NCI-H226 (cell line): ENCODE data around the gene EXOC4.
A peak's percentile ranks its signal among the peaks of the same experiment; 100 is the strongest.
"Not testable (repeated sequence)": the region's sequence is repeated elsewhere in the genome, so short reads cannot be mapped to it uniquely, and the experiment has no call there.

Source experiments
- DNase-seq: peaks from one replicate; pipeline ENCODE4 v3.0.0-alpha.2; 2015

The EXOC4 gene

DNA sequence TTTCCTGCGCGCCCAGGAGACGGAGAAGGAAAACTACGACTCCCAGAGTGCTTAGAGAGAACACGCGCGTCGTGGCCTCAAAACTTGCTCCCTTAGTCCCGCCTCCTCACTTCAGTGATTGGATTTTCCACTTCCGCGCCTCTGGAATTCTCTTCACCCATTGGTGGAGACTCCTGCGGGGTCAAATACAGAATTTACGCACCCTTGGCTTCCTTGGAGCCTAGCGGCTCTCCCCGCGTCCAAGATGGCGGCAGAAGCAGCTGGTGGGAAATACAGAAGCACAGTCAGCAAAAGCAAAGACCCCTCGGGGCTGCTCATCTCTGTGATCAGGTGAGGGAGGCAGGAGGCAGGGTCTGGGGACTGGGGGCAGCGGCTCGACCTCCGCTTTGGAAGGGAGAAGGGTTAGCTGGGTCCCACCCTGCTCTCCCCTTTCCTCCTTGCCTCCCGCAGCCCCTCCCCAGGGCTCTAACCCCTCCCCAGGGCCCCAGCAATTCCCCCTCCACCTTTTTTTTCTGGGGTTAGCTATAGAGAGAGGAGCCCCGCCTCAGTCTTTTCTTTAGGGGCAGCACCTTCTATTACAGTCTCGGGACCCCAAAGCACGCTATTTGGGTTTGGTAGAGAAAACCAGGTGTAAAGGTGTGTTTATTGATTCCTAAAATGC is at the start of gene EXOC4:
Gene EXOC4, plus strand, starts transcription at position 221 of the 661 bp plus-strand sequence.
- DNase-seq: peak; percentile 96

DNA sequence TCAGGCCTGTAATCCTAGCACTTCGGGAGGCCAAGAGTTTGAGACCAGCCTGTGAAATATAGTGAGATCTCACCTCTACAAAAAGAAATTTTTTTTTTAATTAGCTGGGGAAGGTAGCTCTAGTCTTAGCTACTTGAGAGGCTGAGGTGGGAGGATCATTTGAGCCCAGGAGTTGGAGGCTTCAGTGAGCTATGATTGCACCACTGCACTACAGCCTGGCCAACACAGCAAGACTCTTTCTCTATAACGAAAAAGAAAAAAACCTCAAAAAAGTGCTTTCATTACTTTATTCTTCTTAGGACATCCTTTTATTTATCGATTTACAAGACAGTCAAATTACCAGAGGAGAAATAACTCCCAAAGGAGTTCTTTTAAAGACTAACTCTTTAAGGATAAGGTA is 49.4 kb upstream of the EXOC4 start:
- no peak for DNase-seq

DNA sequence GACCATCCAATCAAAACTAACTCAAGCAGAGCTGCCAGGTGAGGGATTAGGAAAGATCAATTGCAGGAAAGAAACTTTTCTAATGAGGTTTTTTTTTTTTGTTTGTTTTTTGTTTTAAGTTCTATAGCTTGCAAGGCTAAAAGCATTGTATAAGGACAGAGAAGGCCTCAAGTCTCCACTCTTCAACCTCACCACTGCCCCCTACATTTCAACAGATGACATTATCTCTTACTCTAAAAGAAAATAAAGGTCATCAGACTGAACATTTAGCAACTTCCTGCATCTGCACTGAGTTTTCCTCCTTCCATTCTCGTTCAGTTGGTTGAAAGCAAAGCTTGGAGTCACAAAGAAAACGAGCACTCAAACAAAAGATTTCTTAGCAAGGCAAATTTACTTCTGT is 45.2 kb upstream of the EXOC4 start:
- DNase-seq: no peak

DNA sequence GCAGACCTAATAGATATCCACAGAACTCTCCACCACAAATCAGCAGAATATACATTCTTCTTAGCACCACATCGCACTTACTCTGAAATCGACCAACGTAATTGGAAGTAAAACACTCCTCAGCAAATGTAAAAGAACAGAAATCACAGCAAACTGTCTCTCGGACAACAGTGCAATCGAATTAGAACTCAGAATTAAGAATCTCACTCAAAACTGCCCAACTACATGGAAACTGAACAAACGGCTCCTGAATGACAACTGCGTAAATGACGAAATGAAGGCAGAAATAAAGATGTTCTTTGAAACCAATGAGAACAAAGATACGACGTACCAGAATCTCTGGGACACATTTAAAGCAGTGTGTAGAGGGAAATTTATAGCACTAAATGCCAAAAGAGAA is 42.1 kb upstream of the EXOC4 start:
- not testable (repeated sequence) for DNase-seq

DNA sequence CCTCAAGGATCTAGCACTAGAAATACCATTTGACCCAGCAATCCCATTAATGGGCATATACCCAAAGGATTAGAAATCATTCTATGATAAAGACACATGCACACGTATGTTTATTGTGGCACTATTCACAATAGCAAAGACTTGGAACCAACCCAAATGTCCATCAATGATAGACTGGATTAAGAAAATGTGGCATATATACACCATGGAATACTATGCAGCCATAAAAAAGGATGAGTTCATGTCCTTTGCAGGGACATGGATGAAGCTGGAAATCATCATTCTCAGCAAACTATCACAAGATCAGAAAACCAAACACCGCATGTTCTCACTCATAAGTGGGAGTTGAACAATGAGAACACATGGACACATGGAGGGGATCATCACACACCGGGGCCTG is 39.1 kb upstream of the EXOC4 start:
- DNase-seq: not testable (repeated sequence)

DNA sequence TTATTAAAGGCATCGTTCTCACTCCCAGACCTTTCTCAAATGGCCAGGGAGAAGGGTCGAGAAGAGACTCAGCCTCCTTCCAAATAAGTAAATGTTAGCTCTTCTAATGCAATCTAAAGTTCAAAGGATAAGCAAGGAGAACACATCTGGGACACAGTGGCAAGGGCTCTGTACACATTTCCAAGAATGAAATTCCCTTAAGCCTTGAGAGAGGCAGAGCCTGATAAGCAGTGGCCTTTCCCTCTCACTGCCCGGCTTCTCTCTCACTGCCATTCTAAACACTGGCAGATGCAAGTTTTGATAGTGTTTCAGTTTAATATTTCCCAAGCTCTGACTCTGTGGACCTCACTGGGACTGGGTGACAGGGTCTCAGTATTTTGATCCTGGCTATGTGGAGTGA is 35.1 kb upstream of the EXOC4 start:
- no peak for DNase-seq

DNA sequence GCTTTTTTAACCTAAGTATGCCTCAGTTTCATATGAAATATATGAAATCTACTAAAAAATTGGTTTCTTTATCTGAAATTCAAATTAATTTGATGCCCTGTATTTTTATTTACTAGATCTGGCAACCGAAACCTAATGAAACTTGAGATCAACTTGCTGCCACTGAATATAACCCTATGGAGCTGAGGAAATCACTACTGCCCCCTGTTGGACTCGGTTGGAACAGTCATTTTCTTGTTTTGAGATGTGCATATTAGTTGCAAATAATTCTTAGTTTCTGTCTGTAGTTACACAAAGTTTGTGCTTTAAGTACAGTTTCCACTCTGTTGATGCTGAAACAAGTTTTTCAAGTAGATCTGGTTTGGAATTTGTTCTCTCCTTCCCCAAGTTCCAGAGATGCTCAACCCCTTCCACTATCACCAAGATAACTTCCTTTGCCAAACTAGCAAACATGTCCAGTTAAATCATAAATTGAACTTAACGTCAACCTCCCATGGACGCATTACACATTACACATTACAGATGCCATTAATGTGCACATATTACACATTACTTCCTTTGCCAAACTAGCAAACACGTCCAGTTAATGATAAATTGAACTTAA is 22.2 kb upstream of the EXOC4 start:
- no peak for DNase-seq

DNA sequence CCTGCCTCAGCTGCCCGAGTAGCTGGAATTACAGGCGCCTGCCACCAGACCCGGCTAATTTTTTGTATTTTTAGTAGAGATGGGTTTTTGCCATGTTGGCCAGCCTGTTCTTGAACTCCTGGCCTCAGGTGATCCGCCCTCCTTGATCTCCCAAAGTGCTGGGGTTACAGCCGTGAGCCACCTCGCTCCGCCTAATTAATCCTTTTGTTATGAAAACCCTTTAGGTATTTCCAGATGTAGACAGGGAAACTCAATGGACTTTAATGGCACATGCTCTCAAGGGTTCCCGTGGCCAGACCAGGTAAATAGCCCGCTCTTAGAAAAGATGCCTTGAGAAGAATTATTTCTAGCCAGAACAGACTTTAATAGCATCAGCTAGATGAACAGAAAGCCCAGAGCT is 19.7 kb upstream of the EXOC4 start:
- DNase-seq: no peak

DNA sequence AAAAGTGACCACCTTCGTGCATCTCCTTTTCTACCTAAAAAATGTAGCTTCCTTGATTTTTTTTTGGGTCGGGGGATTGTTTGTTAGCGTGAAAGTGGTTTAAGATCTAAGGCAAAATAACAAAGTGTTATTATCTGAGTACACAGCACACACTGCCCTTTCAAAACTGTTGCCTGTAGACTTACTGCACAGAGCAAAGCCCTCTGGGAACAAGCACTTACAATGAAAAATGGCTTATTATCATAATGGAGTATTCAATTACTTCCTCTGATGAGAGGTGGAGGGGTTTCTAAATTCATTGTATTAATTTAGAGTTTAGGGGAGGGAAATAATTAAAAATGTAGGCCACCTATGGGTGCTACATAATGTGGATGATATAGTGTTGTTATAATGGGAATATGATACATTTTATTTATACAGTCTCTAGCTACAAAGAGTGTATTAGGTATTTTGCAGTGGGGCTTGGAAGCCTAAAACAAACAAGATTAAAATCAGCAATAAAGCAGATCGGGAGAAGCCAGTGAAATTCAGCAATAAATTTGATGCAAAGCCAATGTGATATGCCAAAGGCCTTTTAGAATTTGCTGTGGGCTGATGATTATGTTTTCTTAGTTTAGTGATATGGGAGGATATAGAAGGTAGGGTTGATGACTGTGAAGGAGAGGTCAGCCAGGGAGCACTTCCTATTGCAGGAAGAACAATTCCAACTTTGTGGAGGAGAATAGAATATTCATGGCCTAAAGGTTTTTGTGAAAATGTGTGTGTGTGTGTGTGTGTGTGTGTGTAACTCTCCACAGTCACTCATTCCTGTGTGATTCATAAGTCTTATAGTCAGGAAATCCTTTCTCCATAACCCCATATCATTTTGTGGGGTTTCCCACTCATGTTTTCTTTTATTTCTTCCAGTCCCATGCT is 17.7 kb upstream of the EXOC4 start:
- peak; percentile 75 for DNase-seq

DNA sequence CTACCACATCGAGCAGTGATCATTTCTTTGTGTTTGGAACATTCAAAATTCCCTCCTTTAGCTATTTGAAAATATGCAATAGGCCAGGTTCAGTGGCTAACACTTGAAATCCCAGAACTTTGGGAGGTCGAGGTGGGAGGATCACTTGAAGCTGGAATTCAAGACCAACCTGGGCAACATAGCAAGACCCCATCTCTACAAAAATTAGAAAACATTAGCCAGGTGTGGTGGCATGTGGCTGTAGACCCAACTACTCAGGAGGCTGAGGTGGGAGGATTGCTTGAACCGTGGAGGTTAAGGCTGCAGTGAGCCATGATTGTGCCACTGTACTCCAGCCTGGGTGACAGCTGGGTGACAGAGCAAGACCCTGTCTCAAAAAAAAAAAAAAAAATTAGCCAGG is 15.3 kb upstream of the EXOC4 start:
- no peak for DNase-seq

DNA sequence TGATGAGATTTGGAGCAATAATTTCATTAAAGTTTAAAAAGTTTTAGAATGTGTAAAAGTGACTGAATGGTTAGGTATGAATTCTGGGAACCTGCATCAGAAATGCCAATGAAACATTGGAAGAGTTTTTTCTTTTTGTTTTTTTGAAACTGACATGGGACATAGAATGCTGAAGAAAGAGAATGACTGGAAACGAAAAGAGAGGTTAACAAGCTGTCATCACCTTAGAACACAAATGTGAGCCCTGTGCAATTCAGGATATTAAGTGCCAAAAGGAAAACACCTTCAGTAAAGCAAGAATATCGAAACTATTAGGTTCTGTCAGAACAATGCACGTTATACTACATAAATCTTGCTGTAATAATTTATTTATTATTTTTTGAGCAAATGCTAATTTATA is 12.6 kb upstream of the EXOC4 start:
- no peak for DNase-seq

DNA sequence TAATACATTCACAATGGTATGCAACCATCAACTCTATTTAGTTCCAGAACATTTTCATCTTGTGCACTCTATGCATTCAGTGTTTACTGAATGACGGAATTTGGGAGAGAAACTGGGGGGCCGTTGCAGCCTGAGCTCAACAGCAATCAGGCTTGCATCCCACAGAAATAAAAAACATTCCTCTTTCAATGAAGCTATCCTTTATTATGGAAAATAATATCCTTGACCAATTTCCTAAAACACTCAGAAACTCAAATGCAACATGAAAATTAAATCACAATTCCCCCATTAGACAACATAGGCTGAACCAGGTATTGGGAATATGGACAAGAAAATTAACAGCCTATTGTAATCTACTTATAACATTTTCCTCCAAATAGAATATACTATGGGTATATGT is 6.3 kb upstream of the EXOC4 start:
- DNase-seq: no peak

DNA sequence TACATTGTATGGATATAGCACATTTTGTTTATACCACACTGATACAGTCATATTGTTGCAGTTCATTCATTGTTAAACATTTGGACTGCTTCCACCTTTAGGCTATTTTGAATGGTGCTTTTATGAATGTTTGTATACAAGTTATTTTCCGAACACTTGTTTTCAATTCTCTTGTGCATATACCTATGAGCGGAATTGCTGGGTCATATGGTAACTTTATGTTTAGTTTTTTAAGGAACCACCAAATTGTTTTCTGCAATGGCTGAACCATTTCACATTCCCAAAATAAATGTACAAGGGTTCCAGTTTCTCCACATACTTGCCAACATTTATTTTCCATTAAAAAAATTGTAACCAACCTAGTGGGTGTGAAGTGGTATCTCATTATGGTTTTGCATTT is 4.0 kb upstream of the EXOC4 start:
- no peak for DNase-seq

DNA sequence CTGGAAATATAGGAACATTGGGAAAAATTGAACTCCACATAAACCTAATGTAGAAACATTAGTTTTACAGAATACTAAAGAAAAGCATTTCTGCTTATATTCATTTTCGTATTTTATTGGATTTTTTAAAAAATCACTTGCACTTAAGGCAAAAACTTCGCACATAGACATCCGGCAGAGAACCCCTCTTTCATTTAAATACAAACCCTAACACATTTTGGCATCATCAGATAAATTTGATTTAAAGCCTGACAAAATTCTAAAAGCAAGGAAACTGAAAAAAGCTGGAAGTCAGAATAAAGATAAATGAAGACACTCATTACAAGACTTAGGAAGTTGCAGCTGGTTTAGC is 396 bp upstream of the EXOC4 start:
- no peak for DNase-seq

DNA sequence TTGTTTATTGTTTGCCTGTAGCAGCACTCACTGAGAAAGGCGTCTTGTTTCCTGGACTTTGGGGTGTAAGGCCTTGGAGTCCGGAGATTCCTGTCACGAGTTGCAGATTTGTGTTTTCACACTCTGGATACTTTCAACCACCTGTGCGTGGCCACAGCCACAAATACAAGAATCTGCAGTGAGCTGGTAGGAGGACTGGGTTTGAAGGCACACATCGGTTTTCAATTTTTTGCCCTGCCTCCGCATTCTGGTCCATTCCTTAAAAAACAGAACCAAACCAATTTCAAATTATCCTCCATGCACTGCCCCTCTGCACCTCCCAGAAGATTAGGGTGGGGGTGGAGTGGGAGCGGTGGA is 619 bp downstream of the EXOC4 start:
- DNase-seq: no peak

DNA sequence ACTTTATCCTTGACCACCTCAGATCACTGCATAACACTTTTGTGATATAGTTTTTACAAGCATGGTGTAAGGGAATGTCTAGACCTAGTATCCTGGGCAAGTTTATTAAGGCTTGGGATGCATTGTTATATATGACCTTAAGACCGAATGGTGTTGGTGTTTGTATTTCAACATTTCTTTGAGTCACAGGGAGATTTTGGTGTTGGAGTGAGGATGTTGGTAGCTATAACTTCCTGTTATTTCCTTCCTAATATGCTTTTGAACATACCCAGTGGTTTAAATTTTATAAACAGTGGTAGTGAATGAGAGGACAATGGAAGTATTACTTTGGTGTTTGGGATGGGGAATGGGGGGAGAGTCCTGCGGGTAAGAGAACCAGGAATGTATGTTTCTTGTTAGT is 2.6 kb downstream of the EXOC4 start:
- no peak for DNase-seq

DNA sequence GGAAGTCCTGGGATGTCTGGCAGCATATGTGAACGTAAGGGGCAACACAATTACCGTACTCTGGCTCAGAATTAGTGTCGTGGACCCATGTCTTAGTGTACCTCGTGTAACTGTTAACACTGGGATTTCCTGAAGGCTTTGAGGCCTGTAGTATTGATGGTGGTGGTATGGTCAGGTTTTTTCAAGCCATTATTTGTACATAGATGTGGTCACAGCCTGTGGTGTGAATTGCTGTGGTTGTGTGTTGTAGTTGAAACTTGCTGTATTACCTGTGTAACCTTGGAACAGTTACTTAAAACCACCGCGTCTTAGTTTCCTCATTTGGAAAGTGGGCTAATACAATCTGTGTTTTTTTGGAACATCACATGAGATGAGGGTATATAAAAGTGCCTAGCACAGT is 5.3 kb downstream of the EXOC4 start:
- no peak for DNase-seq

DNA sequence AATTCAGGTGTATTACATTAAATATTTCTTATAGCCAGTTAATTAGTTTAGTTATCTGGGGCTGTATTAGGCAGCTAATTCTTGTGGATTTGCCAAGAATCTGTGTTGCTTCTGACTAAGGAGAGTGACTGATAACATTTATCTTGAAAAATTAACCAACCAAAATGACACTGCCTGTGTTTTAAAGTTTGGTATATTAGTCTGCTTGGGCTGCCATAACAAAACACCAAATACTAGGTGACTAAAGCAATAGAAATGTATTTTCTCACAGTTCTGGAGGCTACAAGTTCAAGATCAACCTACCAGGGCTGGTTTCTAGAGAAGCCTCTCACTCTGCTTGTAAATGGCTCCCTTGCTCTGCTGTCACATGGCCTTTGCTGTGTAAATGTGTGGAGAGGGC is 12.9 kb downstream of the EXOC4 start:
- DNase-seq: peak; percentile 73

DNA sequence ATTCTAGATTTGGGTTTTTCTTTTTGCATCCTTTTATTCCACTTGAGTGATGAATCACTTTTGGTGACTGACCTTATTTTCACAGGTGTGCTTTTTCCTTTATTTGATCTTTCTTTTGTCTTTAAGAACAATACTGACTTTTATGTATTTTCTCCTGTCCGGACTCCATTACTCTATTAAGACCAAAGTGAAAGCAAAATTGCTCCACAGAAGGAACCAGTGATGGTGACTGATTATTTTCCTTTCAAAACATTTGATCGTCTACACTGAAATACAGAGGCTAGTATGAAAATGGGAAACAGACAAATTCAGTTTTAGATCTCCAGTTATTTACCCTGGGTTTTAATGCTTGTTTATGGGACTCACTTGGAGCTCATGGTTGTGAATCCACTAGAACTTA is 15.5 kb downstream of the EXOC4 start:
- no peak for DNase-seq

DNA sequence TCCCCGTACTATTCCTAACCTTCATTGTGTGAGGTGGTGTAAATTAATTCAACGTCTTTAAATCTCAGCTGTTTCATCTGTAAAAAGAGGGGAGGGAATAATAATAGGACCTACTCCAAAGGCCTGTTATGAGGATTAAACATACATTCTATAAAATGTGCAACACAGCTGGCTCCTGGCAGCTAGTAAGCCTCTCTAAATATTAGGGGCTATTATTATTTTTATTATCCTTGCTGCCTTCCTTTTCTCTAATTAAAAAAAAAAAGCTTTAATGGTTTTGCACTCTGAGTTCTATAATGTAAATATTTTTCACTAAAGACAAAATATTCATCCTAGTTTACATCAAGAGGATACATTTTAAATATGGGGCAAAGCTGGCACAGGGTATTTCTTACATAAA is 19.5 kb downstream of the EXOC4 start:
- no peak for DNase-seq

DNA sequence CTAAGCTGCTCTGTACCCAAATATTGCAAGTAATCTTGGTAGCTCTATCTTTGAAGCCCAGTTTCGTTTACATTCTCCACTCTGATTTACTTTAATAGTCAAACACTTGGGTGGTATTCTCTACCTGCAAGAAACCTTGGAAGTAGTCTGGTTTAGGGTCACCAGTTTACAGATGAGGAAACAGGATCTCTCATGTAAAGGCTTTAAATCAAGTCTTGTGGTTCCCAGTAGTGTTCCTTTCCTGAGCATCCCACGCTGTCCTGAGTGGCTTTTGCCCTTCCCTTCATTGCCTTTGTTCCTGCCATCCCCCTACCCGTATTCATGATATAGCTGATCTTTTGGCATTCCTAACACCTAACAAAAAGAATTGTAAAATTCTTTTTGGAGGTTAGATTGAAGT is 20.3 kb downstream of the EXOC4 start:
- DNase-seq: no peak

DNA sequence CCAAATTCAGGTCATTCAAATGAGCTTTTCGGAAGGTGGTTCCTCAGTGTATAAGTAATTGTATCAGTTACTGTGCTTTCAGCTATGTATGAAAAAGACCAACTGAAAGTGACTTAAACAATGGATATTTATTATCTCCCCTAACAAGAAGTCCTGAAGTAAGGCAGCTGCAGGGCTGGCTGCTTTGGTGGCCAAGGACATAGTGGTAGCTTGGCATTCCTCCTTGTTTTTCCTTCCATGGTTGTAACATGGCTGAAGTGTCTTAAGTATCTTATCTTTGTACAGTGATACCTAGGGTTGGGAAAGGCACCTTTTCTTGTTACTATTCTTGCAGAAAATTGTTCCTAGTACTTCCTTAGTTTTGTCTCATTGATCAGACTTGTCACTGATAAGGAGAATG is 21.4 kb downstream of the EXOC4 start:
- DNase-seq: no peak

DNA sequence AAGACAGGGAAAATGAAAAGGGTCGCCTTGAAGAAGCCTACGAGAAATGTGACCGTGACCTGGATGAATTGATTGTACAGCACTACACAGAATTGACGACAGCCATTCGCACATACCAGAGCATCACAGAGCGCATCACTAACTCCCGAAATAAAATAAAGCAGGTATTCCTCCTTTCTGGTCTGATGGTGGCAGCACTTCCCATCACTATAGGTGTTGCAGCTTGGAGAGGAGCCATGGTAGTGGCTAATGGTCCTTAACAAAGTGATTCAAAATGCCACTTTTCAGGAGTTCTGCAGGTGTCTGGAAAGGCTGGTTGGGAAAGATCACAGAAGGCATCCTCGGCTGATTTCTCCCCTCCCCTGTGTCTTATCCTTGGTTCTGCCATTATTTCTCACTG is 22.1 kb downstream of the EXOC4 start:
- DNase-seq: peak; percentile 5

DNA sequence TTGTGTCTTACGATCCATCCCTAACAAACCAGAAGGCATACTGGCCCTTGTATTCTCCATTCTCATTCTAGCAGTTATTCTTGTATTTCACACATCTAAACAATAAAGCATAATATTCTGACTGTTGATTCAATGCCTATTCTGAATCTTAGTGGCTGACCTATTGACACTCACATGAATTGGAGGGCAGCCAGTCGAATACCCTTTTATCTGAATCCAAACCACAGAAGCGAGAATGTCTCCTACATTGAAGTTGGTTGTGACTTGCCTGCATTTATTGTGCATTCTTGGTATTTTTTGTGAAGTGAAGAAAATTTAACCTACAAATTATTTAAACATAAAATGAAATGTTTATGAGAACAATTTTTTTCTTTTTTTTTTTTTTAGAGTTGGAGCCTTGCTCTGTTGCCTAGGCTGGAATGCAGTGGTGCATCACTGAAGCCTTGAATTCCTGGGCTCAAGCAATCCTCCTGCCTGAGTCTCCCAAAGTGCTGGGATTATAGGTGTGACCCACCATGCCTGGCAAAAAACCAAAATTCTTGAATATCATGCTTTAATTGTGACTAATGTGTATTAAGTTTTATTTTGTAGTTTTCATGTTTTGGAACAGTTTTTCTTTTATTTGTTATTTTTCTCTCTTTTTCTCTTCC is 22.7 kb downstream of the EXOC4 start:
- peak; percentile 67 for DNase-seq
